Small intestine (tissue), 7 donors: Measurements from ENCODE around the gene USP28. TPM values are rescaled to one million over a fixed set of nuclear protein-coding genes. Genes with fewer than 3 reads are reported as not detected.
"Not testable (repeated sequence)": the region's sequence is repeated elsewhere in the genome, so short reads cannot be mapped to it uniquely, and the experiment has no call there.

Experiments used
- DNase-seq, 2 donors: peaks; one replicate each; pipeline versions ENCODE4 v3.0.0 to v3.0.0-alpha.2; 2013
- FAIRE-seq: peaks from 2 replicates; lab custom pipeline; 2012; peaks lifted over from hg19 to GRCh38; lab: Jason Lieb, UNC
- H3K27ac ChIP-seq, 3 donors: one replicate each; pipeline ENCODE4 v1.5.1; 2013; ENCODE audit warnings: low read length in 2 of 3, mild to moderate bottlenecking in 2 of 3, control low read depth in 1 of 3, inconsistent platforms in 1 of 3, low read depth in 1 of 3, moderate library complexity in 1 of 3
- H3K27me3 ChIP-seq, 3 donors: one replicate each; pipeline ENCODE4 v1.6.1; 2013; ENCODE audit warnings: low read length in 3 of 3, inconsistent platforms in 1 of 3; ENCODE audit not compliant: control insufficient read depth in 3 of 3, insufficient read depth in 3 of 3
- H3K36me3 ChIP-seq, 3 donors: one replicate each; pipeline ENCODE4 v1.6.1; 2013; ENCODE audit warnings: low read length in 3 of 3, inconsistent platforms in 1 of 3, low read depth in 1 of 3, mild to moderate bottlenecking in 1 of 3, moderate library complexity in 1 of 3; ENCODE audit not compliant: control insufficient read depth in 3 of 3, insufficient read depth in 2 of 3
- H3K4me1 ChIP-seq, 3 donors: one replicate each; pipeline ENCODE4 v1.6.1; 2013; ENCODE audit warnings: low read length in 2 of 3, inconsistent platforms in 1 of 3, low read depth in 1 of 3, mild to moderate bottlenecking in 1 of 3, moderate library complexity in 1 of 3; ENCODE audit not compliant: control insufficient read depth in 3 of 3, insufficient read depth in 2 of 3
- H3K4me3 ChIP-seq, 3 donors: one replicate each; pipeline ENCODE4 v1.5.1; 2013; ENCODE audit warnings: low read length in 3 of 3, control low read depth in 1 of 3, inconsistent platforms in 1 of 3, low read depth in 1 of 3, mild to moderate bottlenecking in 1 of 3, moderate library complexity in 1 of 3
- H3K9me3 ChIP-seq, 2 donors: one replicate each; pipeline ENCODE4 v1.6.1; 2013; ENCODE audit warnings: low read depth in 1 of 2, low read length in 1 of 2; ENCODE audit not compliant: control insufficient read depth in 2 of 2, insufficient read depth in 1 of 2
- WGBS, 3 donors: extraction: QIAGEN DNeasy Blood & Tissue Kit; methylation state at CpG; one replicate each; pipeline ENCODE4 v1.1.7; 2013; 5-methylcytosine and 5-hydroxymethylcytosine counted together
- polyA plus RNA-seq, 4 donors: library from polyadenylated mRNA; stranded (reverse) in 3 of 4; unstranded in 1 of 4; fragments of 200-250 nt in 3 of 4; fragments of 120-200 nt in 1 of 4; gene quantifications; one replicate each; pipeline versions ENCODE4 v1.2.1 to v1.2.3, GENCODE V29; 2013
- donor health status: healthy with polysubstance abuse.
- donor health status: control.
- donor health status: control.
- donor health status: Bipolar disorder and iron deficiency.
- donor health status: healthy.

Gene USP28
- polyA plus RNA-seq, 4 donors = 5.1 to 28.9 (median 8.3) TPM

DNA sequence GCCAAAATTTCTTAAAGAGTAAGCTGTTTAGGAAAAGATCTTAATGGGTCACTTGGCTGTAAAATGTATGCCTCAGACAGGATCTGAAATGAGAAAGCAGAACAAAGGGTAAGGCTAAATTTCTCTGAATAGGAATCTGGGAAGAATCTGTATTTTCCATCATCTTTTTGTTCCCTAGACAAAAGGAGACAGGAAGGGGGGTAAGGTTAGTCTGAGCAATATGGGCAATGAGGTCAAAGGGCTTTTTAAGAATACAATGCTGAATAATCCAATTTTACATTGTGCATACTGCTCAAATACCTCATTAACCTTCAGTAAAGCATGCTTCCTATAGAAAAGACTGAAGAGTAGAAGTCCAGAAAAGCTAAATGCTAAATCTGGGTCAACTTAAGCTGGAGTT is 61.2 kb downstream of the USP28 start:
- H3K9me3 ChIP-seq = no peaks in the 10 kb centered on the region
- H3K36me3 ChIP-seq = peaks cover 3 to 9% (median 9%) of the 10 kb centered on the region in 3 donors
- FAIRE-seq (no peak), DNase-seq (no peak)
- H3K4me3 ChIP-seq = no peak overlapping the region
- H3K27me3 ChIP-seq = no peaks in the 10 kb centered on the region
- H3K4me1 ChIP-seq = peaks cover 0 to 4% (median 0%) of the 10 kb centered on the region in 3 donors
- H3K27ac ChIP-seq = no peak overlapping the region

DNA sequence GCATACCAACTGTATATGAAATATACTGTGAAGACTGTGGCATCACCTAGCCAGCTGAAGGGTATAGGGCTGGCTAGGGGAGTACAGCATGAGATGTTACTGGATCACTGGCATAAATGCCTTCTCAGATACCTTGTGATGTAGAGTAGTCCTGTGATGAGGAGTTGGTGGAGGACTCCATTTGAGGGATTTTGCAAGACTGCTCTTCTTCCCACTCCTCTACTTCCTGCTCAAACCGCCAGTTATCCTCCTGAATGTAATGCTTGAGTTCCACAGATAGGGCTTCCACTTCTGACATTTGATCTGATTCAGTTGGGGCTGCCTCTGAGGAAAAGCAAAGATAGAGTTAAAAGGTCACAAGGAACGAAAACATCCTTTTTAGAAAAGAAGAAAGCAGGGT is 66.4 kb downstream of the USP28 start:
- Histone ChIP-seq H3K9me3 (no peaks in the 10 kb centered on the region), H3K4me3 (no peak overlapping the region), H3K36me3 (peaks cover 7 to 18% (median 9%) of the 10 kb centered on the region in 3 donors), H3K4me1 (peaks cover 0 to 13% (median 2%) of the 10 kb centered on the region in 3 donors), H3K27me3 (no peaks in the 10 kb centered on the region), H3K27ac (peak overlapping the region in 1 of 3 donors; percentile 18)
- no peak for DNase-seq
- 47 to 50% (median 50%) methylated on average over 2 of the region's 2 CpGs for WGBS, 3 donors
- FAIRE-seq = no peak

DNA sequence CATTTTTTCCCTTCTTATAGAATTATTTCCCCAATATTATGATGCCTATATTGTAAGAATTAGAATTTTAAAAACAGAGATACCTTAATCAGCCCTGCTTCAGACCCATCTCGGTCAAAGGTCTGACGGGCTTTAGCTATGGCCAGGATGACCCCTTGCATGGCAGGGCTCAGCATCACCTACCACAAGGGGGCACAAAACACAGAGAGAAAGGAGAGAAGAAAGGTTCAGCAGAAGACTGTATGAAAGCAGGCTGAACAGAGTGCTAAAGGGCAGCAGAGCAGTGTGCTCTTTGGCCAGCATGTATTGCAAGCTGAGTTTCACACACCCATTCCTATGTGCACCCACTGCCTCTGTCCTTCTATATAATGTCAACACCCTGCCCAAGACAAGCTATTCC is 69.0 kb downstream of the USP28 start:
- Histone ChIP-seq H3K27me3 (no peaks in the 10 kb centered on the region), H3K9me3 (no peaks in the 10 kb centered on the region), H3K4me3 (no peak overlapping the region), H3K4me1 (peaks cover 0 to 13% (median 2%) of the 10 kb centered on the region in 3 donors), H3K36me3 (peaks cover 12 to 22% (median 14%) of the 10 kb centered on the region in 3 donors), H3K27ac (peak overlapping the region in 1 of 3 donors; percentile 77)
- FAIRE-seq (no peak), DNase-seq (peak; percentile 51 to 60)
- 95 to 100% (median 97%) methylated on average over 2 of the region's 2 CpGs for WGBS, 3 donors

DNA sequence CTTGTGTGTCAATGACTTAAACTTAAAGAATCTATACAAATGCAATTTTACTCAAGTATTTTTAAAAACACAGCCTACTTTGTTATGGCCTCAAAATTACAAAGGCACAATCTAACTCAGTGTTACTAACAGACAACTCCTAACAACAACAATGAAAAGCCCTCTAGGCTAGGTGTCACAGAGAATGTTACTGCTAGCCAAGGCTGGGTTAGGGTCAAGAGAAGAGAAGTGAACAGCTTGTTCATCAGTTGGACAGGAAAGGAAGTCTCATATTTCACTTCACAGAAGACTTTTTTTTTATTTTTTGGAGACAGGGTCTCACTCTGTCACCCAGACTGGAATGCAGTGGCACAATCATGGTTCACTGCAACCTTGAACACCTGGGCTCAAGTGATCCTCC is 69.7 kb downstream of the USP28 start:
- no peaks in the 10 kb centered on the region for H3K9me3 ChIP-seq
- H3K4me1 ChIP-seq = peaks cover 0 to 13% (median 2%) of the 10 kb centered on the region in 3 donors
- H3K27me3 ChIP-seq = no peaks in the 10 kb centered on the region
- H3K27ac ChIP-seq = no peak overlapping the region
- H3K36me3 ChIP-seq = peaks cover 12 to 25% (median 15%) of the 10 kb centered on the region in 3 donors
- H3K4me3 ChIP-seq = no peak overlapping the region
- FAIRE-seq = no peak
- DNase-seq = no peak

GRCh38 chr11:113802621-113803020 is 72.8 kb downstream of the USP28 start:
- H3K27me3 ChIP-seq = no peaks in the 10 kb centered on the region
- H3K27ac ChIP-seq = no peak overlapping the region
- H3K9me3 ChIP-seq = no peaks in the 10 kb centered on the region
- no peaks in the 10 kb centered on the region for H3K4me1 ChIP-seq
- peaks cover 10 to 27% (median 16%) of the 10 kb centered on the region in 3 donors for H3K36me3 ChIP-seq
- DNase-seq (no peak), FAIRE-seq (no peak)
- no peak overlapping the region for H3K4me3 ChIP-seq

DNA sequence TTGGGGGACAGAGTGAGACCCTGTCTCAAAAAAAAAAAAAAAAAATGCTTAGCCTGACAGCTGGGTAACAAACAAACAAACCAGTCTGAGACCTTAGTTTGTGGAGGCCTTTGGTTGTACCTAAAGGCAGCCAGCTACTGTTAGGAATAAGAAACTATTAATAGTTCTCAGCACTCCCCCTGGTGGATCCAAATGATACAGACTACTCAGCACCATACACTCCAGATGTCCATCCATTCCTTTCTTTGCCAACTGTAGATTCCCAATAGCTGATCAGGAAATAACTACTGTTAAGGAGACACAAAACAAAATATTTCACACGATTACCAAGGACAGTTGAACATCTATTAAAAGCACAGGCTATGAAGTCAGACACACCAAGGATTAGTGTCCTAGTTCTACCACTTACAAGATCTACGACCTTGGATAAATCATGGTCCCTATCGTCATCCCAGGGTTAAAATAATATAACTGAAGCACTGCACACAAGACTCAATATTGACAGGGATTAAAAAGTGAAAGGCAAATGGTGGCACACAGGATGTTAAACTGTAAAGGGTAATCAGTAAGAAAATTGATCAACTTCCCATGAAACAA is 78.6 kb downstream of the USP28 start:
- WGBS, 3 donors = 64 to 67% (median 66%) methylated on average over 3 of the region's 3 CpGs
- no peak overlapping the region for H3K27ac ChIP-seq
- H3K4me3 ChIP-seq = no peak overlapping the region
- H3K4me1 ChIP-seq = no peaks in the 10 kb centered on the region
- peak; percentile 50 to 61 for DNase-seq
- no peak for FAIRE-seq
- H3K27me3 ChIP-seq = no peaks in the 10 kb centered on the region
- H3K9me3 ChIP-seq = no peaks in the 10 kb centered on the region
- H3K36me3 ChIP-seq = peaks cover 4 to 15% (median 10%) of the 10 kb centered on the region in 3 donors

GRCh38 chr11:113789675-113790320 is 85.6 kb downstream of the USP28 start:
- DNase-seq (no peak), FAIRE-seq (no peak)
- H3K9me3 ChIP-seq = no peaks in the 10 kb centered on the region
- H3K36me3 ChIP-seq = no peaks in the 10 kb centered on the region
- H3K27me3 ChIP-seq = no peaks in the 10 kb centered on the region
- 81 to 88% (median 85%) methylated on average over 34 to 35 of the region's 35 CpGs for WGBS, 3 donors
- no peaks in the 10 kb centered on the region for H3K4me1 ChIP-seq
- H3K4me3 ChIP-seq = no peak overlapping the region
- no peak overlapping the region for H3K27ac ChIP-seq

- H3K4me1 ChIP-seq, H3K27ac ChIP-seq, H3K27me3 ChIP-seq, H3K9me3 ChIP-seq, H3K36me3 ChIP-seq, FAIRE-seq, H3K4me3 ChIP-seq, DNase-seq: not testable (repeated sequence)
- WGBS, 3 donors = 87 to 93% (median 91%) methylated on average over 22 of the region's 22 CpGs
Measured at GRCh38 chr11:113789016-113789415, 86.4 kb downstream of the USP28 start.
